Stomach (tissue), 9 donors: ENCODE results near the gene ZBTB42. TPM values are rescaled to one million over a fixed set of nuclear protein-coding genes. Genes with fewer than 3 reads are reported as not detected.

Experiments
- DNase-seq, 2 donors: peaks; one replicate each; pipeline versions ENCODE4 v3.0.0 to v3.0.0-alpha.2; 2013 to 2019
- H3K27ac ChIP-seq, 5 donors: fragments of 200-600 bp in 4 of 5; sonication (generic) in 4 of 5; one replicate each; pipeline ENCODE4 v1.5.1; 2013 to 2019; ENCODE audit warnings: mild to moderate bottlenecking in 1 of 5, moderate library complexity in 1 of 5
- H3K27me3 ChIP-seq, 3 donors: fragments of 200-600 bp; sonication (generic); one replicate each; pipeline ENCODE4 v1.5.1; 2017 to 2019; ENCODE audit warnings: mixed run types in 1 of 3
- H3K36me3 ChIP-seq, 4 donors: fragments of 200-600 bp; sonication (generic); 1 replicate in 3 of 4; 2 replicates in 1 of 4; pipeline ENCODE4 v1.5.1; 2016 to 2019
- H3K4me1 ChIP-seq, 4 donors: fragments of 200-600 bp; sonication (generic); one replicate each; pipeline ENCODE4 v1.5.1; 2016 to 2019
- H3K4me3 ChIP-seq, 4 donors: fragments of 200-600 bp; sonication (generic) in 3 of 4; one replicate each; pipeline ENCODE4 v1.5.1; 2016 to 2019; ENCODE audit warnings: mild to moderate bottlenecking in 1 of 4
- H3K9me3 ChIP-seq, 4 donors: fragments of 200-600 bp; sonication (generic); one replicate each; pipeline ENCODE4 v1.5.1; 2016 to 2019
- CTCF ChIP-seq, 7 experiments: fragments of 450-650 bp in 4 of 7; fragments of 200-600 bp in 3 of 7; sonication (generic) in 3 of 7; IDR thresholded peaks; one replicate each; pipeline ENCODE4 v1.5.1; 2016 to 2019; ENCODE audit warnings: antibody characterized with exemption in 7 of 7, control low read depth in 2 of 7, mild to moderate bottlenecking in 1 of 7
- EP300 ChIP-seq: sonication (generic); formaldehyde crosslinking; IDR thresholded peaks from one replicate; pipeline ENCODE4 v1.6.1; 2017; ENCODE audit warnings: antibody characterized with exemption
- POLR2A ChIP-seq, 4 donors: fragments of 450-650 bp; IDR thresholded peaks; one replicate each; pipeline ENCODE4 v1.6.1; 2016; ENCODE audit warnings: antibody characterized with exemption in 4 of 4, control low read depth in 2 of 4, mild to moderate bottlenecking in 1 of 4, moderate library complexity in 1 of 4
- POLR2AphosphoS5 ChIP-seq, 3 donors: sonication (generic); formaldehyde crosslinking; IDR thresholded peaks; one replicate each; pipeline ENCODE4 v1.6.1; 2016; ENCODE audit warnings: antibody characterized with exemption in 3 of 3
- WGBS, 5 donors: extraction: QIAGEN DNeasy Blood & Tissue Kit in 3 of 5; methylation state at CpG; one replicate each; pipeline versions ENCODE4 v1.1.5 to v1.1.7; 2013 to 2018; 5-methylcytosine and 5-hydroxymethylcytosine counted together
- intact Hi-C: fragments of 100-400 bp; cut with DNase I; formaldehyde crosslinking; loops from one replicate; pipeline ENCODE4 v1.15.1; 2023; ENCODE audit warnings: low total_unique reads
- polyA plus RNA-seq, 3 donors: library from polyadenylated mRNA; stranded (reverse); fragments of 200-250 nt; gene quantifications; one replicate each; pipeline ENCODE4 v1.2.3, GENCODE V29; 2013
- total RNA-seq, 5 donors: library from RNA; depleted of rRNA; stranded (reverse); fragments of >200 nt; gene quantifications; one replicate each; pipeline versions ENCODE4 v1.1.0 to v1.2.3, GENCODE V29; 2014 to 2016
- donor health status: healthy with polysubstance abuse.
- donor health status: Bipolar disorder and iron deficiency.
- donor health status: healthy.

Gene ZBTB42
- total and polyA plus RNA-seq, 8 donors: 4.6 to 59.7 (median 6.7) TPM

- WGBS, 5 donors: 77 to 86% (median 84%) methylated on average over 10 to 20 of the region's 20 CpGs
- Histone ChIP-seq H3K9me3 (no peaks in the 10 kb centered on the region), H3K27me3 (no peaks in the 10 kb centered on the region), H3K27ac (no peak overlapping the region), H3K4me3 (no peak overlapping the region), H3K4me1 (peaks cover 19 to 60% (median 47%) of the 10 kb centered on the region in 4 donors), H3K36me3 (peaks cover 12 to 70% (median 51%) of the 10 kb centered on the region in 4 donors)
- TF ChIP-seq EP300: no peak
- TF ChIP-seq CTCF (IDR thresholded peaks at IDR 0.05): no peak
- no peak for TF ChIP-seq POLR2A (IDR thresholded peaks at IDR 0.05)
- no peak for TF ChIP-seq POLR2AphosphoS5 (IDR thresholded peaks at IDR 0.05)
- DNase-seq: no peak
- intact Hi-C loops: no loop called here
Measured at GRCh38 chr14:104781271-104782077, 19.4 kb upstream of the ZBTB42 start.

GRCh38 chr14:104782086-104782807 lies 18.7 kb upstream of the ZBTB42 start:
- TF ChIP-seq POLR2A (IDR thresholded peaks at IDR 0.05): no peak
- no peak for TF ChIP-seq CTCF (IDR thresholded peaks at IDR 0.05)
- TF ChIP-seq EP300: no peak
- TF ChIP-seq POLR2AphosphoS5 (IDR thresholded peaks at IDR 0.05): no peak
- H3K4me3 ChIP-seq: no peak overlapping the region
- no peaks in the 10 kb centered on the region for H3K9me3 ChIP-seq
- DNase-seq: no peak
- no peaks in the 10 kb centered on the region for H3K27me3 ChIP-seq
- intact Hi-C loops: no loop called here
- 90 to 92% (median 92%) methylated on average over 16 to 28 of the region's 28 CpGs for WGBS, 5 donors
- H3K27ac ChIP-seq: no peak overlapping the region
- peaks cover 26 to 61% (median 48%) of the 10 kb centered on the region in 4 donors for H3K4me1 ChIP-seq
- peaks cover 10 to 63% (median 51%) of the 10 kb centered on the region in 4 donors for H3K36me3 ChIP-seq

- intact Hi-C loops: no loop called here
- Histone ChIP-seq H3K4me1 (peaks cover 32 to 61% (median 49%) of the 10 kb centered on the region in 4 donors), H3K36me3 (peaks cover 6 to 69% (median 53%) of the 10 kb centered on the region in 4 donors), H3K4me3 (no peak overlapping the region), H3K27ac (no peak overlapping the region), H3K9me3 (no peaks in the 10 kb centered on the region), H3K27me3 (no peaks in the 10 kb centered on the region)
- whole genome bisulfite sequencing, 5 donors: 79 to 90% (median 85%) methylated on average over 8 to 13 of the region's 13 CpGs
- no peak for TF ChIP-seq POLR2AphosphoS5 (IDR thresholded peaks at IDR 0.05)
- no peak for TF ChIP-seq CTCF (IDR thresholded peaks at IDR 0.05)
- TF ChIP-seq POLR2A (IDR thresholded peaks at IDR 0.05): no peak
- TF ChIP-seq EP300: no peak
- DNase-seq: no peak
Measured at GRCh38 chr14:104782808-104783139, 18.1 kb upstream of the ZBTB42 start.

- no peak for DNase-seq
- no peak overlapping the region for H3K27ac ChIP-seq
- intact Hi-C loops: no loop called here
- TF ChIP-seq POLR2A (IDR thresholded peaks at IDR 0.05) (no peak), EP300 (no peak), CTCF (IDR thresholded peaks at IDR 0.05) (no peak), POLR2AphosphoS5 (IDR thresholded peaks at IDR 0.05) (no peak)
- 83 to 90% (median 89%) methylated on average over 2 to 16 of the region's 16 CpGs for WGBS, 5 donors
- peaks cover 3 to 74% (median 58%) of the 10 kb centered on the region in 4 donors for H3K36me3 ChIP-seq
- H3K4me3 ChIP-seq: no peak overlapping the region
- no peaks in the 10 kb centered on the region for H3K27me3 ChIP-seq
- H3K4me1 ChIP-seq: peaks cover 40 to 61% (median 54%) of the 10 kb centered on the region in 4 donors
- H3K9me3 ChIP-seq: no peaks in the 10 kb centered on the region
Measured at GRCh38 chr14:104783484-104784217, 17.2 kb upstream of the ZBTB42 start.
